MG63 (cell line): ENCODE measurements around the gene FBXW7. TPM values are rescaled to one million over a fixed set of nuclear protein-coding genes. Genes with fewer than 3 reads are reported as not detected.

Source experiments
- DNase-seq: peaks from one replicate; pipeline ENCODE4 v3.0.0-alpha.2; 2020
- H3K27me3 ChIP-seq: fragments of 250-450 bp; sonication (Bioruptor Pico); 2 replicates; pipeline ENCODE4 v1.5.1; 2020; ENCODE audit warnings: mild to moderate bottlenecking, moderate library complexity
- H3K36me3 ChIP-seq: fragments of 250-450 bp; sonication (Bioruptor Pico); 2 replicates; pipeline ENCODE4 v1.5.1; 2020; ENCODE audit warnings: mild to moderate bottlenecking, moderate library complexity
- H3K4me3 ChIP-seq: fragments of 250-450 bp; sonication (Bioruptor Pico); 2 replicates; pipeline ENCODE4 v1.5.1; 2020; ENCODE audit warnings: mild to moderate bottlenecking, moderate library complexity
- H3K9me3 ChIP-seq: fragments of 250-450 bp; sonication (Bioruptor Pico); 2 replicates; pipeline ENCODE4 v1.5.1; 2020; ENCODE audit warnings: mild to moderate bottlenecking, moderate library complexity
- total RNA-seq: library from RNA; depleted of rRNA; stranded (reverse); fragments of >200 nt; shearing (Covaris generic); gene quantifications from 2 replicates; pipeline ENCODE4 v1.2.3, GENCODE V29; 2014; ENCODE audit warnings: low replicate concordance

FBXW7 gene
- total RNA-seq, 1 experiment from 2014 or later, result 17.8 TPM

- H3K36me3 ChIP-seq, result no peaks in the 10 kb centered on the region
- no peak overlapping the region for H3K4me3 ChIP-seq
- H3K27me3 ChIP-seq, result no peaks in the 10 kb centered on the region
- no peak for DNase-seq
- H3K9me3 ChIP-seq, result no peaks in the 10 kb centered on the region
Measured at GRCh38 chr4:152359208-152360044, 176.5 kb downstream of the FBXW7 start.

DNA sequence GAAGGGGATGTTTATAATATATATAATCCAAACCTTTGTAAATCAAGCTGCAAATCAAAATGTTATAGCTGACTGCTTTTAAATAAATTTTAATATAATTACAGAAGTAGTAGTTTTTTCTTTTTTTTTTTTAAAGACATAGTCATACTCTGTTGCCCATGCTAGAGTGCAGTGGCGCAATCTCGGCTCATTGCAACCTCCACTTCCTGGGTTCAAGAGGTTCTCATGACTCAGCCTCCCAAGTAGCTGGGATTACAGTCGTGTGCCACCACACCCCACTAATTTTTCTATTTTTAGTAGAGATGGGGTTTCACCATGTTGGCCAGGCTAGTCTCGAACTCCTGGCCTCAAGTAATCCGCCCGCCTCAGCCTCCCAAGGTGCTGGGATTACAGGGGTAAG is 178.7 kb downstream of the FBXW7 start:
- Histone ChIP-seq H3K9me3 (no peaks in the 10 kb centered on the region), H3K36me3 (no peaks in the 10 kb centered on the region), H3K4me3 (no peak overlapping the region), H3K27me3 (no peaks in the 10 kb centered on the region)
- peak; percentile 32 for DNase-seq

- Histone ChIP-seq H3K9me3 (no peaks in the 10 kb centered on the region), H3K4me3 (no peak overlapping the region), H3K36me3 (no peaks in the 10 kb centered on the region), H3K27me3 (no peaks in the 10 kb centered on the region)
- DNase-seq, result no peak
Measured at GRCh38 chr4:152356428-152357034, 179.4 kb downstream of the FBXW7 start.

GRCh38 chr4:152352622-152353116 is 183.2 kb downstream of the FBXW7 start:
- peak; percentile 78 for DNase-seq
- H3K9me3 ChIP-seq, result no peaks in the 10 kb centered on the region
- H3K27me3 ChIP-seq, result no peaks in the 10 kb centered on the region

GRCh38 chr4:152352215-152352614 is 183.7 kb downstream of the FBXW7 start:
- no peak for DNase-seq
- Histone ChIP-seq H3K27me3 (no peaks in the 10 kb centered on the region), H3K36me3 (no peaks in the 10 kb centered on the region), H3K4me3 (peak overlapping the region; percentile 58), H3K9me3 (no peaks in the 10 kb centered on the region)

More at GRCh38 chr4:152352622-152353116, 183.2 kb downstream of the FBXW7 start:
- H3K36me3 ChIP-seq, result no peaks in the 10 kb centered on the region
- peak overlapping the region; percentile 58 for H3K4me3 ChIP-seq

GRCh38 chr4:152351080-152351479 is 184.8 kb downstream of the FBXW7 start:
- peaks cover 4% of the 10 kb centered on the region; the same call in 1 of the 2 replicates for H3K36me3 ChIP-seq
- no peak for DNase-seq
- no peaks in the 10 kb centered on the region for H3K27me3 ChIP-seq
- no peaks in the 10 kb centered on the region for H3K9me3 ChIP-seq
- H3K4me3 ChIP-seq, result peak overlapping the region; percentile 58

GRCh38 chr4:152348670-152349069 is 187.2 kb downstream of the FBXW7 start:
- Histone ChIP-seq H3K27me3 (no peaks in the 10 kb centered on the region), H3K36me3 (peaks cover 12% of the 10 kb centered on the region), H3K4me3 (peak overlapping the region; percentile 2; the same call in 1 of the 2 replicates), H3K9me3 (no peaks in the 10 kb centered on the region)
- no peak for DNase-seq

DNA sequence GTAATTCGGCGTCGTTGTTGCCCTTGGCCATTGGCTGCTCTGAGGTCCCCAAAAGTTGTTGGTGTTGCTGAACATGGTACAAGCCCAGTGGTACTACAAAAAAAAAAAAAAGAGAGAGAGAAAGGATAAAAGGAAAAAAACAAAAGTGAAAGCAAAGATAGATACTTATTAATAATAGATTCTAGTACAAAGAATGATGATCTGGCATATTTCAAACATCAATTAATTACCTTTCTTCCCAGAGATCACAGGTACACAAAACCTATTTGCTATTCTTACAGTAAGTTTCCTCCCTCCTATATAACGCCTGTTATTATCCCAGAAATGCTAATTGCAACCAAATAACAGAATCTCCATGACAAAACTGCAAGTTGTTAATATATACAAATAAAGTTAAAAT is 188.9 kb downstream of the FBXW7 start:
- Histone ChIP-seq H3K36me3 (peaks cover 15% of the 10 kb centered on the region), H3K9me3 (no peaks in the 10 kb centered on the region), H3K27me3 (no peaks in the 10 kb centered on the region), H3K4me3 (no peak overlapping the region)
- no peak for DNase-seq

GRCh38 chr4:152346526-152346925 is 189.4 kb downstream of the FBXW7 start:
- DNase-seq, result no peak
- H3K36me3 ChIP-seq, result peaks cover 19% of the 10 kb centered on the region
- H3K4me3 ChIP-seq, result no peak overlapping the region

GRCh38 chr4:152344001-152344400 is 191.9 kb downstream of the FBXW7 start:
- Histone ChIP-seq H3K4me3 (no peak overlapping the region), H3K9me3 (no peaks in the 10 kb centered on the region), H3K27me3 (no peaks in the 10 kb centered on the region), H3K36me3 (peaks cover 26% of the 10 kb centered on the region)
- no peak for DNase-seq

More at GRCh38 chr4:152346526-152346925, 189.4 kb downstream of the FBXW7 start:
- Histone ChIP-seq H3K27me3 (no peaks in the 10 kb centered on the region), H3K9me3 (no peaks in the 10 kb centered on the region)

- no peaks in the 10 kb centered on the region for H3K9me3 ChIP-seq
- no peak overlapping the region for H3K4me3 ChIP-seq
- peak; percentile 33 for DNase-seq
Measured at GRCh38 chr4:152342293-152342692, 193.6 kb downstream of the FBXW7 start.

GRCh38 chr4:152340818-152341217 is 195.1 kb downstream of the FBXW7 start:
- no peak for DNase-seq
- Histone ChIP-seq H3K36me3 (peaks cover 34% of the 10 kb centered on the region), H3K4me3 (no peak overlapping the region), H3K9me3 (no peaks in the 10 kb centered on the region), H3K27me3 (no peaks in the 10 kb centered on the region)

More at GRCh38 chr4:152342293-152342692, 193.6 kb downstream of the FBXW7 start:
- Histone ChIP-seq H3K36me3 (peaks cover 35% of the 10 kb centered on the region), H3K27me3 (no peaks in the 10 kb centered on the region)

DNA sequence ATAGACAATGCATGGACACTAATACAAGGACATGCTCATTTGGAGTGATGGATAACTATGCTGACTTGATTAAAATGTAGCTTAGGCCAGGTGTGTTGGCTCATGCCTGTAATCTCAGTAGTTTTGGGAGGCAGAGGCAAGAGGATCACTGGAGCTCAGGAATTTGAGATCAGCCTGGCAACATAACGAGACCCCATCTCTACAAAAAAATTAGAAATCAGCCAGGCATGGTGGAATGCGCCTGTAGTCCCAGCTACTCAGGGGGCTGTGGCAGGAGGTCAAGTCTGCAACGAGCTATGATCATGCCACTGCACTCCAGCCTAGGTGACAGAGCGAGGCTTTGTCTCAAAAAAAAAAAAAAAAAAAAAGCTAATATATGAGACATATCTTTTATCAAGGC is 196.3 kb downstream of the FBXW7 start:
- Histone ChIP-seq H3K27me3 (no peaks in the 10 kb centered on the region), H3K9me3 (no peaks in the 10 kb centered on the region), H3K36me3 (peaks cover 33% of the 10 kb centered on the region), H3K4me3 (no peak overlapping the region)
- DNase-seq, result no peak

DNA sequence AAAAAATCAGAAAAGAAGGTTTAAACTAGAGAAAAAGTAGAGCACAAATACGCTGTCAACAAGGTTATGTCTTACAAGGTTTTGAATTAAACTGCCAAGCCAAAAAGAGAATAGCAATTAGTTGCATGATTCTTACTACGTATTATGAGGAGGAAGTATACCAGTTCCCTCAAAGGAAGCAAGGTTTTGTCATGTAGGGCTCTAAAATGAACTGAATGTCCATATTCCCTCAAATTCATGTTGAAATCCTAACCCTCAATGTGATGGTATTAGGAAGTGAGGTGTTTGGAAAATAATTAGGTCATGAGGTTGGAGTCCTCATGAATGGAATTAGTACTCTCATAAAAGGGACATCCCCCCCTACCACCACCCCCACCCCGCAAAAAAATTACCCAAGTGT is 201.0 kb downstream of the FBXW7 start:
- Histone ChIP-seq H3K27me3 (no peaks in the 10 kb centered on the region), H3K4me3 (no peak overlapping the region), H3K36me3 (peaks cover 48% of the 10 kb centered on the region), H3K9me3 (no peaks in the 10 kb centered on the region)
- DNase-seq, result no peak

DNA sequence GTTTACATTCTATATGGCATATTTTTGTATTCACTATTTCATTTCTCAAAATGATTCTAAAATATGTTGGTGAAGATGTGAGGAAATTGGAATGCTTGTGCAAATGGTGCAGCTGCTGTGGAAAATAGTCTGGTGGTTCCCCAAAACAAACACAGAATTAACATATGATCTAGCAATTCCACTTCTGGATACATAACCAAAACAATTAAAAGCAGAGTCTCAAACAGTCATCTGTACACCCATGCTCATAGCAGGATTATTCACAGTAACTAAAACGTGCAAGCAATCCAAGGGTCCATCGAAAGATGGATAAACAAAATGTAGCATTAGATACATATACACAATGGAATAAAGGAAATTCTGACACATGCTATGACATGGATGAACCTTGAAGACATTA is 204.8 kb downstream of the FBXW7 start:
- Histone ChIP-seq H3K9me3 (no peaks in the 10 kb centered on the region), H3K36me3 (peaks cover 56% of the 10 kb centered on the region), H3K4me3 (no peak overlapping the region), H3K27me3 (no peaks in the 10 kb centered on the region)
- DNase-seq, result no peak

DNA sequence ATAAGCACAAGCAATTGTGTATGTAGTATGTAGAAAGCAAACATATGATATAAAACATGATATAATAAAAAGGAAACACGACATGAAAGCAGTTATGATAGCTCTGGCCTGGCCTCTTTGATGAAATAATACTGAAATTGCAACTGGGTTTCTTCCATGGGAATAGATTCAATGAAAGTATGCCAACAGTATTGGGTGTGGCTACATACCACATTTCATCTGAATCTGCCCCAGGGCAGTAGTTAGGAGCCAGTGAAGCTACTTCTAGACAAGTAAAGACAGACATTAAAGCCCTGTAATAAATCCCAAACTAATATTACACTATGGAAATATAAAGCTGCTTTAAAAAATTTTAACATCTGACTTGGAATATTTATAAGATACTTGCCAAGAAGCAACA is 207.3 kb downstream of the FBXW7 start:
- peak; percentile 33 for DNase-seq

DNA sequence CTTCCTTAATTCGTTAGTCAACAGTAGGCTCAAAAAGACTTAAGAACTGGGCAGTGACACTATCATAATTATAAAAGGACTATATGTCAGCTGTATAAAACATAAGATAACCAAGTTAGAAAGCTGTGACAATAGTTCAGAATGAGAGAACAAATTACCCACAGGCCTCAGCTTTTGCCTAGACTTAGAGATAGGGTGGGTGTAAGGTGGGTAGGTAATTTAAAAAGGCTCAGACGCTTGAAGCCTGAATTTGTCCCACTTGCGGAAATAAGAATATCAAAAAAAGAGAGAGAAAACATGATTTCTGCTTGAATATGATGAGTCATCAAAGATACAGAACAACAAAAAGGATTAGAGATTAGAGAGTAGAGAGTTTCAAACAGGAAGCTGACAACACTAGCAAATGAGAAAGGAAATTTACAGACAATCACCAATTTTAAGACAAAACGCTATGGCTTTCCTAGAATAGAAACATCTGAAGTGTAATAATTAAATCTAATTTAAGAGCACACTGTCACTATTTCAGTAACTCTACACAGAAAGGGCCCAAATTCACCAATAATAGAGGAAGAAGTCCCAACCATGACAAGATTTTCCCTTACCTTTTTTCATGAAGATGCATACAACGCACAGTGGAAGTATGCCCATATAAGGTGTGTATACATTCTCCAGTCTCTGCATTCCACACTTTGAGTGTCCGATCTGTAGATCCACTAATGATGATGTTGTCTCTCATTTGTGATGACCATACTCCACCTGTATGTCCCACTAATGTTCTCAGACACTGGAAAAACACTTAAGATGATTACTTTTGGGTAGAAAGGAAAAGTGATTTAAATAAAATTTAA is 208.1 kb downstream of the FBXW7 start:
- no peak for DNase-seq
- H3K9me3 ChIP-seq, result no peaks in the 10 kb centered on the region
- no peak overlapping the region for H3K4me3 ChIP-seq
- H3K27me3 ChIP-seq, result no peaks in the 10 kb centered on the region
- peaks cover 52% of the 10 kb centered on the region for H3K36me3 ChIP-seq

More for the DNA sequence above, 207.3 kb downstream of the FBXW7 start:
- peaks cover 50% of the 10 kb centered on the region for H3K36me3 ChIP-seq
- no peak overlapping the region for H3K4me3 ChIP-seq
- H3K9me3 ChIP-seq, result no peaks in the 10 kb centered on the region
- H3K27me3 ChIP-seq, result no peaks in the 10 kb centered on the region
